PC-3 (cell line): ENCODE data around the gene LRRFIP2. TPM values are rescaled to one million over a fixed set of nuclear protein-coding genes. Genes with fewer than 3 reads are reported as not detected.
A peak's percentile ranks its signal among the peaks of the same experiment; 100 is the strongest.

ENCODE experiments used
- ATAC-seq: fragments of 200-7000 bp; cut with Tn5 transposase; 2 replicates; pipeline ENCODE4 v1.9.1; 2020; ENCODE audit warnings: mild to moderate bottlenecking, moderate library complexity
- BruUV-seq: library from RNA; stranded (reverse); fragments of 400-500 nt; replicated peaks from 2 replicates; lab custom pipeline; 2021; lab: Mats Ljungman, UMichigan
- CTCF ChIA-PET: fragments of 300-600 bp; sonication (Branson Sonifier 250); formaldehyde crosslinking; loops from one replicate; lab custom pipeline; 2022; ENCODE audit warnings: antibody characterized with exemption; lab: Charles Lee
- POLR2A ChIA-PET: fragments of 300-600 bp; sonication (Branson Sonifier 250); formaldehyde crosslinking; loops from one replicate; lab custom pipeline; 2022; ENCODE audit warnings: antibody characterized with exemption; ENCODE audit not compliant: unreplicated experiment; lab: Charles Lee
- DNase-seq: peaks from one replicate; pipeline ENCODE4 v3.0.0-alpha.2; 2015
- H2AFZ ChIP-seq: fragments of 300-600 bp; sonication (generic); 2 replicates; pipeline ENCODE4 v1.6.0; 2016; ENCODE audit warnings: antibody characterized with exemption, low read length
- H3F3A ChIP-seq: fragments of 300-600 bp; sonication (generic); one replicate; pipeline ENCODE4 v1.6.0; 2017; ENCODE audit warnings: antibody characterized with exemption, low read length, control low read depth, mild to moderate bottlenecking; ENCODE audit not compliant: unreplicated experiment
- H3K27ac ChIP-seq: fragments of 300-600 bp; sonication (generic); 2 replicates; pipeline ENCODE4 v1.5.1; 2016; ENCODE audit warnings: mild to moderate bottlenecking, low read length
- H3K27me3 ChIP-seq: fragments of 300-600 bp; sonication (generic); 2 replicates; pipeline ENCODE4 v1.6.1; 2016; ENCODE audit warnings: low read length, mixed read lengths
- H3K36me3 ChIP-seq: fragments of 300-600 bp; sonication (generic); 2 replicates; pipeline ENCODE4 v1.6.1; 2016; ENCODE audit warnings: low read depth, mixed run types, low read length, mixed read lengths
- H3K4me1 ChIP-seq: fragments of 300-600 bp; sonication (generic); 2 replicates; pipeline ENCODE4 v1.5.1; 2016; ENCODE audit warnings: low read length; ENCODE audit not compliant: insufficient read depth
- H3K4me2 ChIP-seq: fragments of 300-600 bp; sonication (generic); 2 replicates; pipeline ENCODE4 v1.6.0; 2016; ENCODE audit warnings: low read length
- H3K4me3 ChIP-seq: fragments of 300-600 bp; sonication (generic); 2 replicates; pipeline ENCODE4 v1.5.1; 2016; ENCODE audit warnings: mild to moderate bottlenecking, low read length, mixed read lengths
- H3K79me2 ChIP-seq: fragments of 300-600 bp; sonication (generic); 2 replicates; pipeline ENCODE4 v1.6.1; 2017; ENCODE audit warnings: low read length, mixed read lengths
- H3K9ac ChIP-seq: fragments of 300-600 bp; sonication (generic); 2 replicates; pipeline ENCODE4 v1.6.0; 2016; ENCODE audit warnings: mild to moderate bottlenecking, low read length
- H3K9me2 ChIP-seq: fragments of 300-600 bp; sonication (generic); replicated peaks from 2 replicates; pipeline ENCODE4 v1.6.1; 2016; ENCODE audit warnings: mixed run types, low read length, mixed read lengths
- H3K9me3 ChIP-seq: fragments of 300-600 bp; sonication (generic); 2 replicates; pipeline ENCODE4 v1.6.1; 2016; ENCODE audit warnings: low read length, mixed read lengths
- H4K20me1 ChIP-seq: fragments of 300-600 bp; sonication (generic); 2 replicates; pipeline ENCODE4 v1.6.1; 2016; ENCODE audit warnings: low read length, mixed read lengths
- EZH2 ChIP-seq: fragments of 300-600 bp; sonication (generic); IDR thresholded peaks from one replicate; pipeline ENCODE4 v1.6.1; 2017; ENCODE audit warnings: antibody characterized with exemption, mild to moderate bottlenecking, low read length; ENCODE audit not compliant: unreplicated experiment
- EZH2phosphoT487 ChIP-seq: fragments of 300-600 bp; sonication (generic); IDR thresholded peaks from 2 replicates; pipeline ENCODE4 v1.6.1; 2018; ENCODE audit warnings: mild to moderate bottlenecking, antibody characterized with exemption, low read length, borderline replicate concordance
- intact Hi-C: fragments of 100-400 bp; cut with micrococcal nuclease; formaldehyde crosslinking; loops from 2 replicates; pipeline ENCODE4 v1.9.0; 2023
- total RNA-seq: library from RNA; depleted of rRNA; stranded (reverse); fragments of >200 nt; gene quantifications from 2 replicates; pipeline ENCODE4 v1.2.3, GENCODE V29; 2014
- TF ChIP-seq, protein P1 (sequence below): fragments of 300-600 bp; sonication (generic); conservative IDR thresholded peaks from 2 replicates; pipeline ENCODE4 v1.5.1; 2017; ENCODE audit warnings: antibody characterized with exemption, low read depth, mild to moderate bottlenecking, low read length

Gene LRRFIP2
- total RNA-seq, 1 experiment from 2014 or later, result 54.7 TPM

DNA sequence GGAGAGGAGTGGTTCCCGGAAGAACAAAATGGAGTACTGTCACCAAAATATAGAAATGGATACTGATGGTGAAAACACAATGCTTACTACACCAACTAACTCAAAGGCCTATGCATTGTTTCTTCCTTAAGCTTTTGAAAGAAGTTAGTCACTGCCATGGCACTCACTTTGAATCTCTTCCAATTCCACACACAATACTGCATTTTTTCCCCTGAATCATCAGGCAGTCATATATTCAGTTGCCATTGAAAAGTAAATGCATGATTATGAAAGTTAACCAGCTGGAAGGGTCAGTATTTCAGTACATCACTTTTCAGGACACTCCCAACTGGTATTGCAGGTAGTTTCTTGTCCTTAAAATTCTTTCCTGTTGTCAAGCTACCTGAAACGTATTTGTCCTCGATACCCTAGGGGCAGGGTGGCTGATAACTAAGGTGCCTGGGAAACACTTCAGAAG is 9.0 kb upstream of the LRRFIP2 start:
- peak; percentile 99 for DNase-seq
- peaks cover 49% of the 10 kb centered on the region for H3K4me1 ChIP-seq
- peak overlapping the region; percentile 41 for H2AFZ ChIP-seq
- no peaks in the 10 kb centered on the region for H3K9me3 ChIP-seq
- no TSS peak for BruUV-seq
- intact Hi-C loops, result loop anchor here (2.0 kb wide), 3 partner anchors 37 to 191 kb away; partner anchors contain the start of genes EPM2AIP1 and MLH1
- H3K4me2 ChIP-seq, result peak overlapping the region; percentile 61
- H3K27me3 ChIP-seq, result no peaks in the 10 kb centered on the region
- no peaks in the 10 kb centered on the region; the same call in 1 of the 2 replicates for H3K36me3 ChIP-seq
- POLR2A ChIA-PET, result interaction anchor here (0.7 kb wide), 2 partner anchors 10 to 999 kb away, joined by 4 read pairs; no protein-coding TSS in a partner anchor
- H4K20me1 ChIP-seq, result no peaks in the 10 kb centered on the region
- peaks cover 23% of the 10 kb centered on the region for H3F3A ChIP-seq
- peak overlapping the region; percentile 14; the same call in 1 of the 2 replicates for H3K9ac ChIP-seq
- CTCF ChIA-PET, result no interaction called here
- TF ChIP-seq EZH2phosphoT487, result no peak
- no peak for TF ChIP-seq EZH2
- TF ChIP-seq, protein P1, sequence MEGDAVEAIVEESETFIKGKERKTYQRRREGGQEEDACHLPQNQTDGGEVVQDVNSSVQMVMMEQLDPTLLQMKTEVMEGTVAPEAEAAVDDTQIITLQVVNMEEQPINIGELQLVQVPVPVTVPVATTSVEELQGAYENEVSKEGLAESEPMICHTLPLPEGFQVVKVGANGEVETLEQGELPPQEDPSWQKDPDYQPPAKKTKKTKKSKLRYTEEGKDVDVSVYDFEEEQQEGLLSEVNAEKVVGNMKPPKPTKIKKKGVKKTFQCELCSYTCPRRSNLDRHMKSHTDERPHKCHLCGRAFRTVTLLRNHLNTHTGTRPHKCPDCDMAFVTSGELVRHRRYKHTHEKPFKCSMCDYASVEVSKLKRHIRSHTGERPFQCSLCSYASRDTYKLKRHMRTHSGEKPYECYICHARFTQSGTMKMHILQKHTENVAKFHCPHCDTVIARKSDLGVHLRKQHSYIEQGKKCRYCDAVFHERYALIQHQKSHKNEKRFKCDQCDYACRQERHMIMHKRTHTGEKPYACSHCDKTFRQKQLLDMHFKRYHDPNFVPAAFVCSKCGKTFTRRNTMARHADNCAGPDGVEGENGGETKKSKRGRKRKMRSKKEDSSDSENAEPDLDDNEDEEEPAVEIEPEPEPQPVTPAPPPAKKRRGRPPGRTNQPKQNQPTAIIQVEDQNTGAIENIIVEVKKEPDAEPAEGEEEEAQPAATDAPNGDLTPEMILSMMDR, result no peak
- H3K9me2 ChIP-seq, result no peaks in the 10 kb centered on the region
- peak; percentile 85 for ATAC-seq
- H3K79me2 ChIP-seq, result peaks cover 21% of the 10 kb centered on the region
- H3K4me3 ChIP-seq, result peak overlapping the region; percentile 42; the same call in 1 of the 2 replicates
- peak overlapping the region; percentile 88 for H3K27ac ChIP-seq

DNA sequence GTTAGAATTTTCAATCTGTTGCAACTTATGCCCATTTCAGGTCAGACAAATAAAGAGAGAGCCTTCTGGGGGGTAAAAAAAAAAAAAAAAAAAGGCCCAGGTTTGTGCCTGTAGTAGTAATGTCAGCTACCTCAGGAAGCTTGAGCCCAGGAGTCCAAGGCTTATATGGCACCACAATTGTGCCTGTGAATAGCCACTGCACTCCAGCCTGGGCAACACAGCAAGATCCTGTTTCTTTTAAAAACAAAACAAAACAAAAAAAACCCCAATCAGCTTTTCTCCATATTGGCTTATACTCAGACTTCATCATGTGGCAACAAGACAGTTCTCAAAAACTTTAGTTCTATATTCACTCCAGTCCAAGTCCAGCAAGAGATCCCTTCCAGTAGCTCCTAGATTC is 8.4 kb upstream of the LRRFIP2 start:
- H3F3A ChIP-seq, result peaks cover 23% of the 10 kb centered on the region
- no TSS peak for BruUV-seq
- peak overlapping the region; percentile 2 for H3K9ac ChIP-seq
- H4K20me1 ChIP-seq, result no peaks in the 10 kb centered on the region
- TF ChIP-seq, protein P1, result no peak
- TF ChIP-seq EZH2phosphoT487, result no peak
- TF ChIP-seq EZH2, result no peak
- H3K4me2 ChIP-seq, result peak overlapping the region; percentile 59
- peaks cover 27% of the 10 kb centered on the region for H3K79me2 ChIP-seq
- peak overlapping the region; percentile 88 for H3K27ac ChIP-seq
- POLR2A ChIA-PET, result no interaction called here
- no peak for ATAC-seq
- DNase-seq, result no peak
- peaks cover 55% of the 10 kb centered on the region for H3K4me1 ChIP-seq
- H3K4me3 ChIP-seq, result peak overlapping the region; percentile 14; the same call in 1 of the 2 replicates
- no peaks in the 10 kb centered on the region for H3K9me2 ChIP-seq
- CTCF ChIA-PET, result no interaction called here
- intact Hi-C loops, result loop anchor here (2.0 kb wide), 3 partner anchors 38 to 190 kb away; partner anchors contain the start of genes EPM2AIP1 and MLH1
- H3K27me3 ChIP-seq, result no peaks in the 10 kb centered on the region
- H2AFZ ChIP-seq, result peak overlapping the region; percentile 41
- no peaks in the 10 kb centered on the region for H3K9me3 ChIP-seq
- no peaks in the 10 kb centered on the region; the same call in 1 of the 2 replicates for H3K36me3 ChIP-seq

DNA sequence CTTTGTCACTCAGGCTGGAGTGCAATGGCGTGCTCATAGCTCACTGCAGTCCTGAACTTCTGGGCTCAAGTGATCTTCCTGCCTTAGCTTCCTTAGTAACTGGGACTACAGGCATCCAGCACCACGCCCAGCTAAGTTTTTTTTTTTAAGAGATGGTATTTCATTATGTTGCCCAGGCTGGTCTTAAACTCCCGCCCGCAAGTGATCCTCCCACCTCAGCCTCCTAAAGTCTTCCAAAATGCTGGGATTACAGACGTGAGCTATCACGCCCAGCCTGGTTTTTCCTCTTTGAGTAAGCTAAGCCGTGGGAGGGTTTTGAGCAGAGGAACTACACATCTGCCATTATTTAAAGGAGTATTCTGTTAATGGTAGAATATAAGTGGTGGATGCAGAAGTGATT is 7.4 kb upstream of the LRRFIP2 start:
- intact Hi-C loops, result loop anchor here (2.0 kb wide), 3 partner anchors 39 to 189 kb away; partner anchors contain the start of genes EPM2AIP1 and MLH1
- CTCF ChIA-PET, result no interaction called here
- POLR2A ChIA-PET, result no interaction called here

More for the DNA sequence above, 7.4 kb upstream of the LRRFIP2 start:
- Histone ChIP-seq H3K9me3 (no peaks in the 10 kb centered on the region), H4K20me1 (no peaks in the 10 kb centered on the region), H3F3A (peaks cover 23% of the 10 kb centered on the region), H3K9ac (0 out of 2 replicates have a peak overlapping the region, but pooled peaks have one; percentile 4), H2AFZ (no peak overlapping the region), H3K4me2 (peak overlapping the region; percentile 59), H3K27ac (peak overlapping the region; percentile 88), H3K9me2 (no peaks in the 10 kb centered on the region), H3K36me3 (no peaks in the 10 kb centered on the region; the same call in 1 of the 2 replicates), H3K4me3 (no peak overlapping the region), H3K27me3 (no peaks in the 10 kb centered on the region), H3K4me1 (peaks cover 63% of the 10 kb centered on the region), H3K79me2 (peaks cover 37% of the 10 kb centered on the region)
- TF ChIP-seq EZH2phosphoT487 (no peak), EZH2 (no peak)
- DNase-seq (peak; percentile 61), ATAC-seq (peak; percentile 2; the same call in 1 of the 2 replicates)
- BruUV-seq, result no TSS peak
